IPS DF 6.9 (cell line): ENCODE data around the gene BTRC.
"Not testable (repeated sequence)": the region's sequence is repeated elsewhere in the genome, so short reads cannot be mapped to it uniquely, and the experiment has no call there.

Source experiments
- DNase-seq: peaks from one replicate; pipeline ENCODE4 v3.0.0-alpha.2; 2013; ENCODE audit warnings: low read depth, low spot score
- H3K27ac ChIP-seq: one replicate; pipeline ENCODE4 v1.5.1; 2013; ENCODE audit warnings: low read length, control low read depth
- H3K27me3 ChIP-seq: 2 replicates; pipeline ENCODE4 v1.6.1; 2013; ENCODE audit warnings: mild to moderate bottlenecking, low read length; ENCODE audit not compliant: control insufficient read depth, insufficient read depth
- H3K36me3 ChIP-seq: 2 replicates; pipeline ENCODE4 v1.6.1; 2013; ENCODE audit warnings: low read length; ENCODE audit not compliant: control insufficient read depth, insufficient read depth
- H3K4me1 ChIP-seq: 2 replicates; pipeline ENCODE4 v1.6.1; 2013; ENCODE audit warnings: low read length; ENCODE audit not compliant: control insufficient read depth, insufficient read depth
- H3K4me3 ChIP-seq: 2 replicates; pipeline ENCODE4 v1.5.1; 2013; ENCODE audit warnings: mild to moderate bottlenecking, low read length
- H3K9me3 ChIP-seq: 2 replicates; pipeline ENCODE4 v1.6.1; 2013; ENCODE audit warnings: low read length, inconsistent platforms; ENCODE audit not compliant: control insufficient read depth, insufficient read depth
- WGBS: extraction: QIAGEN DNeasy Blood & Tissue Kit; methylation state at CpG from one replicate; pipeline ENCODE4 v1.1.7; 2013; ENCODE audit warnings: mixed read lengths, missing lambda C conversion rate; ENCODE audit not compliant: insufficient read length, insufficient coverage; 5-methylcytosine and 5-hydroxymethylcytosine counted together

BTRC gene

DNA sequence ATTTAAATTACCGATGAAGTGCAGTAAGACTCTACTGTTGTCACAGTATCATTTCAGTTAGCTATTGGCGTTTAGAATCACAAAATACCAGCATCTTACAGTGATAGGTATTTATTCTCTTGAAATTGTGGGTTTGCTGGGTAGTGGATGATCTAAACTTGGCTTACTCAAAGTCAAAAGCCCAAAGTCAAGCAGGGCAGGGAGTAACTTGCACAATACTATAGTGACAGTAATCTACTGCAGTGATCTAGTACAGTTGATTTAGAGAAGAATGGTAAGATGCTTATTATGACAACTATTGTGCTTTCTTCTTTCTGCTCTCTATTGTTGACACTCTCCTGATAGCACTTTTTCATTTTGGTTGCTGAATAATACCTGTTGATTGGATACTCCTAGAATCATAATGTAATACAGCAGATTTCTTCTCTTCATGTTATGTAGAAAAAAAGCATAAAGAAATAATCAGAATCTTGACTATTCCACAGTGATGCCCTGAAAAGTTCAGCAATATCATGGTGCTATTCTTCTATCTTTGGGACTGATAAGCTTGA lies 10.0 kb downstream of the BTRC start:
- H3K4me3 ChIP-seq: no peak overlapping the region
- DNase-seq: no peak
- no CpG with 5 or more reads among the region's 2 CpGs for WGBS
- no peak overlapping the region for H3K27ac ChIP-seq
- no peaks in the 10 kb centered on the region for H3K27me3 ChIP-seq
- H3K9me3 ChIP-seq: no peaks in the 10 kb centered on the region
- H3K36me3 ChIP-seq: no peaks in the 10 kb centered on the region
- no peaks in the 10 kb centered on the region; the same call in 1 of the 2 replicates for H3K4me1 ChIP-seq

- no peaks in the 10 kb centered on the region for H3K36me3 ChIP-seq
- H3K27ac ChIP-seq: no peak overlapping the region
- no peaks in the 10 kb centered on the region for H3K9me3 ChIP-seq
- WGBS: no CpG with 5 or more reads among the region's 7 CpGs
- no peak overlapping the region for H3K4me3 ChIP-seq
- no peaks in the 10 kb centered on the region for H3K27me3 ChIP-seq
- DNase-seq: no peak
- no peaks in the 10 kb centered on the region; the same call in 1 of the 2 replicates for H3K4me1 ChIP-seq
Observed at GRCh38 chr10:101364721-101365120, 10.8 kb downstream of the BTRC start.

DNA sequence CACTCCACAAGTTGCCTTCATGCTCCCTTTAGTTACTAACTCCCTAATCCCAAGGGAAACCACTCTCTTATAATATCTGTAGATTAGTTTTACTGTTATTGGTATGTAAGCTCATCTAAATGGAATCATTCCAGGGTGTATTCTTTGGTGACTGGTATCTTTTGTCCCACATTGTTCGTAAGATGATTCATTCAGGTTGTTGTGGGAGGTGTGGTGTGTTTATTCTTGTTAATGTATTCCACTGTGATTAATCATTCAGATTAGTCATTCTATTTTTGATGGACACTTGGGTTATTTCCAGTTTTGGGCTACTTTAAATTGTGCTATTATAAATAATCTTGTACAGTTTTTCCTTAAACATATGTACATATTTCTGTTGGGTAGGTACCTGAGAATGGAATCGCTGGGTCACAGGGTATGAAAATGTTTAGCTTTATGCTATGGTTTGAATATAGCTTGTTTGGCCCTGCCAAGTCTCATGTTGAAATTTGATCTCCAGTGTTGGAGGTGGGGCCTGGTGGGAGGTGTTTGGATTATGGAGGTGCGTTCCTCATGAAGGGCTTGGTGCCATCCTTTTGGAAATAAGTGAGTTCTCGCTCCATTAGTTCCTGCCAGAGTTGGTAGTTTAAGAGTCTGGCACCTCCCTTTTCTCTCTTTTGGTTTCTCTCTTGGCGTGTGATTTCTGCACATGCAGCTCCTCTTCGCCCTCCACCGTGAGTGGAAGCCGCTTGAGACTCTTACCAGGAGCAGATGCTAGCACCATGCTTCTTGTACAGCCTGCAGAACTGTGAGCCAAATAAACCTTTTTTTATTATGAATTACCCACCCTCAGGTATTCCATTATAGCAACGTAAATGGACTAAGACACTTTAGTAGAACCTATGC lies 13.8 kb downstream of the BTRC start:
- Histone ChIP-seq H3K27me3 (no peaks in the 10 kb centered on the region), H3K9me3 (no peaks in the 10 kb centered on the region), H3K4me3 (no peak overlapping the region), H3K27ac (no peak overlapping the region), H3K4me1 (no peaks in the 10 kb centered on the region; the same call in 1 of the 2 replicates), H3K36me3 (no peaks in the 10 kb centered on the region)
- no peak for DNase-seq
- no CpG with 5 or more reads among the region's 9 CpGs for WGBS

DNA sequence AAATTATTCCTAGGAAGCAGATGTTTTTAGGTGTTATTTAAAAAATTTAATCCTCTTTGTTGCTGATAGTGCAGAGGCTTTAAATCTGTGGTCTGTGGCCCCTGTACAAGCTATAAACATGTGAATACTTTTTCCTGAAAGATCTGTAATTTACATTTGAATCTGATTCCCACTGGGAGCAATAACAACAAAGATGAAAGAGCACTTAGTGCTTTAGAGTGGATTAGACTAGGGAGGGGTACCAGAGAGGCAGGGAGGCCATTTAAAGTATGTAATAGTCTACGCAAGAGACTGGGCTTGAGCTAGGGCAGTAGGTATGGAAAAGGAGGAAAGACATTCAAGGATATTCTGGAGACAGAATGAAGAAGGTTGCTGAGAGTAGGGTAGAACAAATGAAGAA lies 19.1 kb downstream of the BTRC start:
- H3K27me3 ChIP-seq: no peaks in the 10 kb centered on the region
- no peak overlapping the region for H3K27ac ChIP-seq
- no peak overlapping the region for H3K4me3 ChIP-seq
- no peak for DNase-seq
- H3K4me1 ChIP-seq: no peaks in the 10 kb centered on the region
- WGBS: no CpG with 5 or more reads among the region's 1 CpG
- no peaks in the 10 kb centered on the region for H3K9me3 ChIP-seq
- no peaks in the 10 kb centered on the region for H3K36me3 ChIP-seq

DNA sequence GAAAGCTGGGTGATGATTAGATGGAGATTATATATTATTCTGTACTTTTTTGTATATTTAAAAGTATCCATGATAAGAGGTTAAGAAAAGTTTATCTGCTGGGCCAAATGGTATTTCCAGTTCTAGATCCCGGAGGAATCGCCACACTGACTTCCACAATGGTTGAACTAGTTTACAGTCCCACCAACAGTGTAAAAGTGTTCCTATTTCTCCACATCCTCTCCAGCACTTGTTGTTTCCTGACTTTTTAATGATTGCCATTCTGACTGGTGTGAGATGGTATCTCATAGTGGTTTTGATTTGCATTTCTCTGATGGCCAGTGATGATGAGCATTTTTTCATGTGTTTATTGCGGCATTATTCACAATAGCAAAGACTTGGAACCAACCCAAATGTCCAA lies 20.0 kb downstream of the BTRC start:
- not testable (repeated sequence) for H3K4me3 ChIP-seq, H3K36me3 ChIP-seq, H3K27ac ChIP-seq, H3K27me3 ChIP-seq, H3K4me1 ChIP-seq, DNase-seq, H3K9me3 ChIP-seq
- no CpG with 5 or more reads among the region's 3 CpGs for WGBS

GRCh38 chr10:101375076-101375475 lies 21.1 kb downstream of the BTRC start:
- WGBS: no CpG with 5 or more reads among the region's 7 CpGs

GRCh38 chr10:101379663-101380352 lies 25.8 kb downstream of the BTRC start:
- Histone ChIP-seq H3K27ac (no peak overlapping the region), H3K4me3 (no peak overlapping the region), H3K4me1 (no peaks in the 10 kb centered on the region), H3K27me3 (no peaks in the 10 kb centered on the region), H3K36me3 (no peaks in the 10 kb centered on the region), H3K9me3 (no peaks in the 10 kb centered on the region)
- DNase-seq: no peak
- no CpG with 5 or more reads among the region's 5 CpGs for WGBS

More at GRCh38 chr10:101375076-101375475, 21.1 kb downstream of the BTRC start:
- H3K4me3 ChIP-seq: no peak overlapping the region
- no peak for DNase-seq
- no peaks in the 10 kb centered on the region for H3K9me3 ChIP-seq
- no peaks in the 10 kb centered on the region for H3K27me3 ChIP-seq
- no peaks in the 10 kb centered on the region for H3K36me3 ChIP-seq
- no peaks in the 10 kb centered on the region for H3K4me1 ChIP-seq
- no peak overlapping the region for H3K27ac ChIP-seq

GRCh38 chr10:101380353-101381017 lies 26.5 kb downstream of the BTRC start:
- DNase-seq: no peak
- Histone ChIP-seq H3K27ac (no peak overlapping the region), H3K27me3 (no peaks in the 10 kb centered on the region), H3K4me1 (no peaks in the 10 kb centered on the region), H3K9me3 (no peaks in the 10 kb centered on the region), H3K4me3 (no peak overlapping the region), H3K36me3 (no peaks in the 10 kb centered on the region)
- no CpG with 5 or more reads among the region's 5 CpGs for WGBS

GRCh38 chr10:101385866-101386658 lies 32.1 kb downstream of the BTRC start:
- no CpG with 5 or more reads among the region's 1 CpG for WGBS

More at GRCh38 chr10:101385866-101386658, 32.1 kb downstream of the BTRC start:
- Histone ChIP-seq H3K4me3 (no peak overlapping the region), H3K27me3 (no peaks in the 10 kb centered on the region), H3K4me1 (no peaks in the 10 kb centered on the region), H3K9me3 (no peaks in the 10 kb centered on the region), H3K27ac (no peak overlapping the region), H3K36me3 (no peaks in the 10 kb centered on the region)
- no peak for DNase-seq
